HG02885 (cell line): ENCODE data around the gene OBP2A.
A peak's percentile ranks its signal among the peaks of the same experiment; 100 is the strongest.
"Not testable (repeated sequence)": the region's sequence is repeated elsewhere in the genome, so short reads cannot be mapped to it uniquely, and the experiment has no call there.

Experiments
- ATAC-seq: cut with Tn5 transposase; IDR thresholded peaks from one replicate; pipeline ENCODE4 v1.9.1; 2021; ENCODE audit warnings: mild to moderate bottlenecking; ENCODE audit not compliant: unreplicated experiment, poor library complexity

The OBP2A gene, protein sequence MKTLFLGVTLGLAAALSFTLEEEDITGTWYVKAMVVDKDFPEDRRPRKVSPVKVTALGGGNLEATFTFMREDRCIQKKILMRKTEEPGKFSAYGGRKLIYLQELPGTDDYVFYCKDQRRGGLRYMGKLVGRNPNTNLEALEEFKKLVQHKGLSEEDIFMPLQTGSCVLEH

DNA sequence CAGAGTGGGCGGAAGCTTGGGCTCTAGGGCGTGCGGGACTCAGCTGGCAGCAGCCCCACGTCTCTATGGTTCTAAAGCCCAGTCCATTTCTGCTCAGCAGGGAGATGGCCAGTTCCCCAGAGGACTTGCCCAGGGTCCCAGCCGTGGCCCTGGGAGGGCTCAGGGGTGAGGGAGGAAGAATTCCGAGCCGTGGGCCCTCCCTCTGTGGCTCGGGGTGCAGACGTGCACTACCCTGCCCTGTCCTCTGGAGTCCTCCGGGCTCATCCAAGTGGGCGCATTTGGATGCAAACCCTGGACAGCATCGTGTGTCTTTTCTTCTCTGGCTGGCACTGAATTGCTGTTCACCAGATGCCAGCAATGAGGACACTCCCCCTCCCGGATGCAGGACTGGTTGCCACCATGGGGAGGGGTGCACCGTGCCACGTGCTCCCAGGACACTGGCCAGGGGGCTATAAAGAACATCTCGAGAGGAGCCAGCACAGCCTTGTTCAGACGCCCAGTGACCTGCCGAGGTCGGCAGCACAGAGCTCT is at the start of gene OBP2A:
OBP2A (plus strand) TSS at position 481 of the 531 bp plus-strand sequence. CDS start 55 bp downstream, outside the sequence.
- not testable (repeated sequence) for ATAC-seq

GRCh38 chr9:135498381-135499126 is 47.4 kb upstream of the OBP2A start:
- no peak for ATAC-seq

- ATAC-seq: peak; percentile 59
These were observed 46.4 kb upstream of the OBP2A start for GRCh38 chr9:135499326-135500070.

DNA sequence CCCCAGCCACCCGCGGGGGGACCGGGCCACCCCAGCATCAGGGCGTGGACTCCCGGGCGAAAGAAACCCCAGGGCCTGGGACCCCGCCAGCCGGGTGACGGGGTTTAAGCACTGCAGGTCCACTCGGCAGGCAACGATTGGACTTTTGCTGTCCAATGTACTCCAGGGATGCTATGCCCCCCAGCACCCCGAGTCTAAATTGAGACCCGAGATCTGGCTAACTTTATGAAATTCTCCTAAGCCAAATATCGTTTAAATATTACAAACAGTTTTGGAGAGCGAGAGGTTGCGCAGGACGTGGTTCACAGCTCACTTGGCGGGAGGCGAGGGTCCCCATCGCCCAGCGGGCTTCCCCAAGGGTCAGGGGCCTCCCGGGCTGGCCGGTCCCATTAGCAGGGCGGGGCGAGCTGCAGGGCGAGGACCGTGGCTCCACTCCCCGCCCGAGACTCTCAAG is 45.8 kb upstream of the OBP2A start:
- no peak for ATAC-seq

- peak; percentile 85 for ATAC-seq
These were observed 45.2 kb upstream of the OBP2A start, which contains the start of gene MRPS2 for GRCh38 chr9:135500525-135501260. Gene MRPS2 (plus strand): TSS chr9:135500682. CDS start chr9:135500711, 29 bp downstream.

DNA sequence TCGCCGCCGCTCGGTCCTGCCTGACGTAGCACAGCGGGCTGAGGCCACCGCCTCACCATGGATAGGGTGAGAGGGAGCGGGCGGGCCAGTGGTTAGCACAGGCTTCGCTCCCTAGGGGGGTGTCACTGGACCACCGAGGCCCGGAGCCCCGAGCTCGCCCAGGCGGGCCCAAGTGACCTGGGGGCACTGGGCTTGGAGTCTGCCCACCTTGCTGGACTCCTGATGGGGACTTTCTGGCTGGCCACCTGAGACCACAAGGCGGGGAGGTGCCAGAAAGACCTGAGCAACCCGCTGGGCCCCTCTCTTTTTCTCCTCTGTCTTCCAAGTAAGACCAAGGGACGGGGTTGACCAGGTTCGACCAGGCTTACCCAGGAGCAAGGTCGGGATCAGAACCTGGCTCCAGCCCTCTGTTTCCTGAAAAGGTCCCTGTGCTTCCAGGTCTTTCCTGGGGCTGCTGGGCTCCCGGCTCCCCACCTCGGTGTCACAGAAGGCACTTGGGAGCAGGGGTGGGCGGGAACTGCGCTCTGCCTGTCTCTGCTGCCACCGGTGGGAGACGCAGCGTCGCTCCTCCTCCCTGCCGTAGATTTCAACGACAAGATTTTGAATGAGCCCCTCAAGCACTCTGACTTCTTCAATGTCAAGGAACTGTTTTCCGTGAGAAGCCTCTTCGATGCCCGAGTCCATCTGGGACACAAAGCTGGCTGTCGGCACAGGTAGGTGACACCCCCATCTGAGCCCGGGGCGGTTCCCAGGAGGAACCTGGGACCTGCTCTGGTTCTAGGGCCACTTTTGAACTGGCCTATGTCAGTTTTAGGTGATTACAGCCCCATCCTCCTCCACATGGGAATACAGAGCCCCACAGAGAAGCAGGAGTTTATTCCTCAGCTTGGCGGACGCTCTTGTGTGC is 44.4 kb upstream of the OBP2A start:
- peak; percentile 51 for ATAC-seq

GRCh38 chr9:135502168-135502872 is 43.6 kb upstream of the OBP2A start:
- no peak for ATAC-seq

- ATAC-seq: no peak
These were observed 43.0 kb upstream of the OBP2A start for GRCh38 chr9:135502873-135503321.

- ATAC-seq: no peak
These were observed 42.3 kb upstream of the OBP2A start for GRCh38 chr9:135503371-135504261.

GRCh38 chr9:135504262-135505243 is 41.4 kb upstream of the OBP2A start:
- no peak for ATAC-seq

DNA sequence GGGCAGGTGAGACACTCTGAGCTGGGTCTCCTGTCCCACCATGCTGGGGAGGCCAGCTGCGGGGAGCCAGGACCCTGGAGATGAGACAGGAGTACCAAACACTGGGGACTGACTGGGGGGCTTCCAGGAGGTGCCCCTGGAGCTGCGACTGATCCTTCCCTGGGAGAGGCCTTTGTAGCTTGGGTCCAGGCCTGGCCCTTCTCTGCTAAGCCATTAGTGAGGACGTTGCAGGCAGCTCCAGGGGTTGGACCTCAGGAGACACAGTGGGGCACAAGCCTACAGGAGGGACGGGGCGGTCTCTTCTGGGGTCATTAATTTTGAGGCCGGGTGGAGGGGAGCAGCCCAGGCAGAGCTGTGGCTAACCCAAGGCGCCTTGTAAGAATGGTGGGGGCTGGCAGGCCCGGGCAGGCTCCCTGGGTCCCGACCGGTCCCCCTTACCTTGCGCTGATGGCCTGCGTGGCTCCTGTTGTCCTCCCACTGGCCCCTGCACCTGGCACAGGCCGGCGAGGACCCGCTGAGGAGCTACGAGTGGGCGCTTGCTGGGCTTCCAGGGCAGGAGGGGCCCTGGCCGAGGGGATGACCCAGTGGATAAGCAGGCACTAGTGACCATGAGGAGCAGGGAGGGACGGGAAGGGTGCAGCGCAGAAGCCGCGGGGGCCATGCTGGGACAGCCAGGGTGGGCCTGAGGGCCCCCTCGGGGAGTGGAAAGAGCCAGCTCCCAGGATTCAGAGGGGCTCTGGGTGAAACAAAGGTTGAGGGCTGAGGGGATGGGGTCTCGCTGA is 40.3 kb upstream of the OBP2A start:
- no peak for ATAC-seq

DNA sequence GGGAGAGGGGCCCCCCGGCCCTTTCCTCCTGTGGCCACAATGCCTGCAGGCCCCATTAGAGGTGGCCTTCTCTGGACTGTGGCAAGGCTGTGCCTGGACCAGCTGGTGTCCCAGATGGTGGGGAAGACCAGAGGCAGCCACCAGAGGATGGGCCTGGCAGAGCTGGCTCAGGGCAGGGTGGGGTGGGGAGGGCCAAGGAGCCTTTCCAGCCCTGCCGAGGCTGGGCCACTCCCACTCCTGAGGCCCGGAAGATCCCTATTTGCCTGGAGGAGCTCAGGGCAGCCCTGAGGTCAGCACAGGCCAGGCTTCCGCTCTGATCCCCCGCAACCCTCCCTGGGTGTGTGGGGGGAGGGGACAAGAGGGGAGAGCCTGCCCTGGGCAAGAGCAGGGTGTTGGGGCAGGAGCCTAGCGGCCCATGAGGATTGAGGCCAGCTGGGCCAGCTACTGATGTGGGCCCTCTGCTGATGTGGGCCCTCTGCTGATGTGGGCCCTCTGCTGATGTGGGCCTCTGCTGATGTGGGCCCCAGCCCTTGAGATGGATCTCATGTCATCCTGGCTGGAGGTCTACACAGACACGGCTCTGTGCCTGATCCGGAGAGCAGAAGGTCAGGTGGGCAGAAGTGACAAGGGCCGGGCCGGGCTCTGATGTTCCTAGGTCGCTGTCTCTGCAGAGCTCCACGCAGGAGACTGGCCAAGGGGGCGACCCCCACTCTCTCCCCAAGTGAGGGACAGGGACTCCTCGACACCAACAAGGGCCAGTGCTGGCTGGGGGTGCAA is 39.4 kb upstream of the OBP2A start:
- no peak for ATAC-seq

DNA sequence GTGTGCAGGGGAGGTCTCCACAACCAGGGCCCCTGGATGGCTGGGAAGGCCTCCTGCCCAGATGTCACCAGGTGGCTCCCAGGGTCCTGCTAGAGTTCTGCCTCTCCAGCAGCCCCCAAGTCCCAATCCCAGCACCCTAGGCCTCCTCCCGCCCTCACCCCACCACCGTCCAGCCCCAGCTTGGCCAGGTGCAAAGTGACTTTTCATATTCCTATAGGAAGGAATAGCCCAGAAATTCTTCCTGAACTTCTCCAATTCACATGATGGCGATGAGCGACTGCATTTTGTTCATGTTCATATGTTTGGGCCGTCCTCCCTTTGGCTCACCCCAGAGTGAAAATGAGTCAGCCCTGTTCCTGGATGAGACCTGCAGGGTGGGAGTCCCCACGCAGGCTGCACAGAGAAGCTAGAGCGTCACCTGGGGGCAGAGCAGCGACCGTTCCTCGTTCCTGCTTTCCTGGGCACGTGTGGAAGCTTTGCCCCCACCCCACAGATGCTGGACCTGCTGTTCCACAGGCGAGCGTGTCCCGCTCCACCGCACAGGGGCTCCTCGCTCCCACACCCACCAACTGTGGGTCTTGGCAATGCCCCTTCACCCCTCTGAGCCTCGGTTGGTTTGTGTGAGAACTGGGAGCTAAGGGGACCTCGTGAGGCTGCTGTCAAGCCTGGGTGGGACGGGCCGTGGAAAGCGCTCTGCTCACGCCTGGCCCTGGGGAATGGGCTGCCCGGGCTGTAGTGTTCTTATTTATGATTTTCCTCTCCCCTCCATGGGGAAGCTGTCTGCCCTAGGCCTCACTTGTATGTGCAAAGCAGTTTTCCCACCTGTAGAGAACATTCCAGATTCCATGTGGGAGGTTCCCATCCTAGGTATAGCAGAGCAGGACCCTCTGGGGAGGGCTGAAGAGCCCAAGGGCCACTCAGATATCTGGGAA is 38.6 kb upstream of the OBP2A start:
- ATAC-seq: no peak
